ENCODE data around the gene ARHGAP24. TPM values are rescaled to one million over a fixed set of nuclear protein-coding genes. Genes with fewer than 3 reads are reported as not detected.

The ARHGAP24 gene
- total RNA-seq (2014; rRNA removed; shearing (Covaris generic)), result 2.6 and 6.3 TPM in 2 replicates

- DNase-seq (ENCODE audit: low spot score), result peak; percentile 97
These were observed at the start of gene ARHGAP24 for GRCh38 chr4:85474818-85475630. Gene ARHGAP24, plus strand, starts transcription at chr4:85475150.

GRCh38 chr4:85426366-85426765, 48.6 kb upstream of the ARHGAP24 start:
- no peak for DNase-seq (ENCODE audit: low spot score)

- no peak for DNase-seq (ENCODE audit: low spot score)
These were observed 47.8 kb upstream of the ARHGAP24 start for GRCh38 chr4:85427123-85427522.

GRCh38 chr4:85430226-85430625, 44.7 kb upstream of the ARHGAP24 start:
- no peak for DNase-seq (ENCODE audit: low spot score)

GRCh38 chr4:85430697-85431096, 44.3 kb upstream of the ARHGAP24 start:
- no peak for DNase-seq (ENCODE audit: low spot score)

- no peak for DNase-seq (ENCODE audit: low spot score)
These were observed 43.8 kb upstream of the ARHGAP24 start for GRCh38 chr4:85431156-85431555.

GRCh38 chr4:85431881-85432485, 43.0 kb upstream of the ARHGAP24 start:
- DNase-seq (ENCODE audit: low spot score), result no peak

GRCh38 chr4:85445050-85445639, 29.8 kb upstream of the ARHGAP24 start:
- no peak for DNase-seq (ENCODE audit: low spot score)

GRCh38 chr4:85446141-85446861, 28.6 kb upstream of the ARHGAP24 start:
- no peak for DNase-seq (ENCODE audit: low spot score)

- DNase-seq (ENCODE audit: low spot score), result no peak
These were observed 25.8 kb upstream of the ARHGAP24 start for GRCh38 chr4:85448906-85449890.

GRCh38 chr4:85452058-85452731, 22.8 kb upstream of the ARHGAP24 start:
- no peak for DNase-seq (ENCODE audit: low spot score)

GRCh38 chr4:85455942-85456341, 19.0 kb upstream of the ARHGAP24 start:
- DNase-seq (ENCODE audit: low spot score), result no peak

- DNase-seq (ENCODE audit: low spot score), result no peak
These were observed 17.0 kb upstream of the ARHGAP24 start for GRCh38 chr4:85457752-85458467.

- DNase-seq (ENCODE audit: low spot score), result no peak
These were observed 15.2 kb upstream of the ARHGAP24 start for GRCh38 chr4:85459736-85460135.

GRCh38 chr4:85474356-85474755, 594 bp upstream of the ARHGAP24 start:
- no peak for DNase-seq (ENCODE audit: low spot score)

- peak; percentile 23 for DNase-seq (ENCODE audit: low spot score)
These were observed 782 bp downstream of the ARHGAP24 start for GRCh38 chr4:85475631-85476233.

- DNase-seq (ENCODE audit: low spot score), result no peak
These were observed 1.4 kb downstream of the ARHGAP24 start for GRCh38 chr4:85476381-85476780.

GRCh38 chr4:85477534-85477933, 2.6 kb downstream of the ARHGAP24 start:
- DNase-seq (ENCODE audit: low spot score), result no peak

GRCh38 chr4:85478576-85478975, 3.6 kb downstream of the ARHGAP24 start:
- no peak for DNase-seq (ENCODE audit: low spot score)
